B cell (primary cell): ENCODE measurements around the gene NPC1. TPM values are rescaled to one million over a fixed set of nuclear protein-coding genes. Genes with fewer than 3 reads are reported as not detected.

Source experiments
- ATAC-seq: fragments of 200-7000 bp; cut with Tn5 transposase; one replicate; pipeline ENCODE4 v1.10.0; 2021; ENCODE audit warnings: low read depth, mild to moderate bottlenecking, moderate number of reproducible peaks, moderate library complexity
- CTCF ChIA-PET: fragments of 350-600 bp; sonication (Branson Sonifier 250); formaldehyde crosslinking; loops from one replicate; lab custom pipeline; 2021; ENCODE audit warnings: antibody characterized with exemption, inconsistent platforms; lab: Charles Lee
- POLR2A ChIA-PET: fragments of 350-600 bp; sonication (Branson Sonifier 250); formaldehyde crosslinking; loops from one replicate; lab custom pipeline; 2021; ENCODE audit warnings: antibody characterized with exemption; lab: Charles Lee
- DNase-seq: peaks from one replicate; pipeline ENCODE4 v3.0.0; 2013
- H2AFZ ChIP-seq: 2 replicates; pipeline ENCODE4 v1.6.1; 2012; ENCODE audit warnings: mild to moderate bottlenecking, low read depth, low read length; ENCODE audit not compliant: insufficient read depth, poor library complexity, severe bottlenecking
- H3K27ac ChIP-seq, 2 donors: 1 replicate in 1 of 2; 2 replicates in 1 of 2; pipeline ENCODE4 v1.5.1; 2012 to 2013; ENCODE audit warnings: low read length in 2 of 2, mild to moderate bottlenecking in 2 of 2, moderate library complexity in 1 of 2
- H3K27me3 ChIP-seq, 4 experiments: fragments of 200-600 bp in 1 of 4; sonication (generic) in 1 of 4; replicated peaks in 1 of 4; 1 replicate in 2 of 4; 2 replicates in 2 of 4; pipeline versions ENCODE4 v1.6.1 to v1.7.0; 2013 to 2016; ENCODE audit warnings: low read length in 3 of 4, mild to moderate bottlenecking in 2 of 4, mixed read lengths in 1 of 4, moderate library complexity in 1 of 4; ENCODE audit not compliant: insufficient read depth in 4 of 4, control insufficient read depth in 3 of 4; ENCODE audit errors: control extremely low read depth in 1 of 4
- H3K36me3 ChIP-seq, 2 experiments: replicated peaks in 1 of 2; 1 replicate in 1 of 2; 2 replicates in 1 of 2; pipeline versions ENCODE4 v1.6.1 to v1.7.1; 2013; ENCODE audit warnings: low read length in 1 of 2; ENCODE audit not compliant: insufficient read depth in 2 of 2, control insufficient read depth in 1 of 2; ENCODE audit errors: control extremely low read depth in 1 of 2, extremely low read depth in 1 of 2
- H3K4me1 ChIP-seq, 2 donors: fragments of 200-600 bp in 1 of 2; sonication (generic) in 1 of 2; 1 replicate in 1 of 2; 2 replicates in 1 of 2; pipeline versions ENCODE4 v1.5.1 to v1.6.1; 2013 to 2017; ENCODE audit warnings: low read length in 2 of 2; ENCODE audit not compliant: control insufficient read depth in 2 of 2, insufficient read depth in 2 of 2
- H3K4me2 ChIP-seq: replicated peaks from 2 replicates; pipeline ENCODE3; 2012; ENCODE audit warnings: mild to moderate bottlenecking, low read depth, low read length; ENCODE audit not compliant: poor library complexity, severe bottlenecking
- H3K4me3 ChIP-seq, 5 experiments: fragments of 200-600 bp in 1 of 5; sonication (generic) in 1 of 5; 1 replicate in 3 of 5; 2 replicates in 2 of 5; pipeline versions ENCODE4 v1.5.1 to v1.7.0; 2011 to 2016; ENCODE audit warnings: low read length in 4 of 5, mild to moderate bottlenecking in 4 of 5, low read depth in 2 of 5, control low read depth in 1 of 5, moderate library complexity in 1 of 5; ENCODE audit not compliant: insufficient read depth in 1 of 5; ENCODE audit errors: control extremely low read depth in 1 of 5, extremely low read depth in 1 of 5
- H3K79me2 ChIP-seq: fragments of 200-600 bp; sonication (generic); one replicate; pipeline ENCODE4 v1.6.0; 2016; ENCODE audit warnings: low read length; ENCODE audit not compliant: control insufficient read depth, insufficient read depth
- H3K9ac ChIP-seq: fragments of 200-600 bp; sonication (generic); 2 replicates; pipeline ENCODE4 v1.6.1; 2017; ENCODE audit warnings: mild to moderate bottlenecking, low read length, moderate library complexity
- H3K9me3 ChIP-seq, 3 donors: one replicate each; pipeline versions ENCODE4 v1.6.1 to v1.7.1; 2013; ENCODE audit warnings: low read length in 2 of 3; ENCODE audit not compliant: control insufficient read depth in 2 of 3, insufficient read depth in 1 of 3; ENCODE audit errors: control extremely low read depth in 1 of 3
- H4K20me1 ChIP-seq: 2 replicates; pipeline ENCODE4 v1.6.0; 2012; ENCODE audit warnings: mild to moderate bottlenecking, low read length; ENCODE audit not compliant: insufficient read depth, control insufficient read depth, poor library complexity, severe bottlenecking
- H3K27ac Mint-ChIP-seq: one replicate; pipeline ENCODE4 v1.8.0; 2021; ENCODE audit warnings: mixed read lengths
- H3K27me3 Mint-ChIP-seq: one replicate; pipeline ENCODE4 v1.8.0; 2021; ENCODE audit warnings: mixed read lengths
- H3K4me1 Mint-ChIP-seq: one replicate; pipeline ENCODE4 v1.8.0; 2021; ENCODE audit warnings: mixed read lengths
- H3K4me3 Mint-ChIP-seq: one replicate; pipeline ENCODE4 v1.8.0; 2021; ENCODE audit warnings: mixed read lengths
- H3K9me3 Mint-ChIP-seq: one replicate; pipeline ENCODE4 v1.8.0; 2022; ENCODE audit warnings: mixed read lengths; ENCODE audit not compliant: insufficient read depth
- EZH2 ChIP-seq: IDR thresholded peaks from 2 replicates; pipeline ENCODE4 v1.6.1; 2012; ENCODE audit warnings: borderline replicate concordance, low read depth, mild to moderate bottlenecking, moderate library complexity, low read length; ENCODE audit not compliant: insufficient read depth, poor library complexity, severe bottlenecking
- WGBS: methylation state at CpG from one replicate; pipeline ENCODE4 v1.1.5; 2013; ENCODE audit warnings: missing lambda C conversion rate; ENCODE audit not compliant: insufficient coverage; 5-methylcytosine and 5-hydroxymethylcytosine counted together
- intact Hi-C: fragments of 100-400 bp; cut with micrococcal nuclease; formaldehyde crosslinking; loops from one replicate; pipeline ENCODE4 v1.10.0; 2022
- polyA plus RNA-seq: library from polyadenylated mRNA; depleted of rRNA; stranded (reverse); fragments of >200 nt; gene quantifications from 2 replicates; pipeline ENCODE4 v1.2.3, GENCODE V29; 2012
- total RNA-seq, 2 donors: library from RNA; stranded (reverse); fragments of 120-200 nt in 1 of 2; gene quantifications; 1 replicate in 1 of 2; 2 replicates in 1 of 2; pipeline versions ENCODE4 v1.2.3 to v1.2.4, GENCODE V29; 2013 to 2022
- TF ChIP-seq, protein P1 (sequence below): fragments of 200-600 bp; IDR thresholded peaks from one replicate; pipeline ENCODE4 v1.8.0; 2022; ENCODE audit warnings: antibody characterized with exemption, mild to moderate bottlenecking

NPC1 gene
- total and polyA plus RNA-seq, 2 donors (not counting 1 experiment from before 2014, with no cell fraction given) = 17.5 to 44.4 TPM

DNA sequence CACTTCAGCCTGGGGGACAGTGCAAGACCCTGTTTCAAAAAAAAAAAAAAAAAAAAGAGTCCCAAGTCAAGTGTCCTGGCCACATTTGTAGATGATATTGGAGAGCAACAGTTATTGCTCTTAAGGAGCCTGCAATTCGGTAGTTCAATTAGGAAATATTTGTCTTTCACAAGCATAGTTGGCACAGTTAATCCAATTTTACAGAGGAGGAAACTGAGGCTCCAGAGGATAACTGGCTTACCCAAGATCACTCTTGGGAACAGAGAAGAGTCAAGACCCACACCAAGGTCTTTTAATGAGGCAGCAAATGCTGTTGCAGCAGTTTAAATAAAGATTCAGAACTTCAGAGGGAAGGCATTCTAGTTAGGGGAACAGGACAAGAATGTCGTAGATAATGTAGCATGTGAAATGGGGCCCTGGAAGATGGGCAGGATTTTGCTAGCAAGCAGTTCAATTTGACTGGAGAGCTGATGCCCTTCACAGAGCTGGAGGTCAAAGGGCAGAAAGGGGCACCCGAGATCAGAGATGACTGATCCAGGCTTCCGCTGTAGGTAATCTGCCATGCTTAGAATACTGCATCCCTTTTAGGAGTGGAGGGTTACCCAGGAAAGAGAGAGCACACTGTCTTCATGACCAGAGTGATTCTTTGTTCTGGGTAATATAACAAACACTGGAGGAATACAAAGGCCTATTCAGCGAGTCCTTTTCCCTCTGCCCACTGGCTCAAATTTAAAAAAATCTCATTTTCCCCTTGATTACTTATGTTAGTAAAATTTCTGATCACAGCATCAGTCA is 3.0 kb downstream of the NPC1 start:
- H3K4me3 ChIP-seq = no peak overlapping the region
- no peak overlapping the region for H3K27ac ChIP-seq

More for the DNA sequence above, 3.0 kb downstream of the NPC1 start:
- Histone ChIP-seq H4K20me1 (peaks cover 21% of the 10 kb centered on the region), H3K79me2 (peaks cover 72% of the 10 kb centered on the region), H3K36me3 (peaks cover 0 to 16% of the 10 kb centered on the region in 2 experiments), H3K4me2 (no peak overlapping the region), H3K4me1 (peaks cover 13 to 21% of the 10 kb centered on the region in 2 donors), H3K27me3 (no peaks in the 10 kb centered on the region), H3K9me3 (no peaks in the 10 kb centered on the region), H3K9ac (no peak overlapping the region), H2AFZ (no peak overlapping the region)
- H3K4me3 Mint-ChIP-seq = no peak overlapping the region
- intact Hi-C loops = loop anchor here (10.0 kb wide), 1 partner anchor 348 kb away; no protein-coding TSS in a partner anchor
- no peaks in the 10 kb centered on the region for H3K27me3 Mint-ChIP-seq
- 100% methylated on average over 2 of the region's 5 CpGs for WGBS
- no peak overlapping the region for H3K27ac Mint-ChIP-seq
- H3K4me1 Mint-ChIP-seq = peaks cover 34% of the 10 kb centered on the region
- POLR2A ChIA-PET = no interaction called here
- no peaks in the 10 kb centered on the region for H3K9me3 Mint-ChIP-seq
- DNase-seq (no peak), ATAC-seq (no peak)
- no peak for TF ChIP-seq EZH2
- TF ChIP-seq, protein P1, sequence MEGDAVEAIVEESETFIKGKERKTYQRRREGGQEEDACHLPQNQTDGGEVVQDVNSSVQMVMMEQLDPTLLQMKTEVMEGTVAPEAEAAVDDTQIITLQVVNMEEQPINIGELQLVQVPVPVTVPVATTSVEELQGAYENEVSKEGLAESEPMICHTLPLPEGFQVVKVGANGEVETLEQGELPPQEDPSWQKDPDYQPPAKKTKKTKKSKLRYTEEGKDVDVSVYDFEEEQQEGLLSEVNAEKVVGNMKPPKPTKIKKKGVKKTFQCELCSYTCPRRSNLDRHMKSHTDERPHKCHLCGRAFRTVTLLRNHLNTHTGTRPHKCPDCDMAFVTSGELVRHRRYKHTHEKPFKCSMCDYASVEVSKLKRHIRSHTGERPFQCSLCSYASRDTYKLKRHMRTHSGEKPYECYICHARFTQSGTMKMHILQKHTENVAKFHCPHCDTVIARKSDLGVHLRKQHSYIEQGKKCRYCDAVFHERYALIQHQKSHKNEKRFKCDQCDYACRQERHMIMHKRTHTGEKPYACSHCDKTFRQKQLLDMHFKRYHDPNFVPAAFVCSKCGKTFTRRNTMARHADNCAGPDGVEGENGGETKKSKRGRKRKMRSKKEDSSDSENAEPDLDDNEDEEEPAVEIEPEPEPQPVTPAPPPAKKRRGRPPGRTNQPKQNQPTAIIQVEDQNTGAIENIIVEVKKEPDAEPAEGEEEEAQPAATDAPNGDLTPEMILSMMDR = no peak
- CTCF ChIA-PET = no interaction called here
